Transverse colon (tissue), 4 donors: ENCODE data around the gene CWH43.

Experiments
- CTCF ChIP-seq, 5 experiments: fragments of 200-600 bp in 3 of 5; fragments of 450-650 bp in 2 of 5; sonication (generic) in 3 of 5; IDR thresholded peaks; 1 replicate in 2 of 5; 2 replicates in 3 of 5; pipeline ENCODE4 v1.5.1; 2016 to 2017; ENCODE audit warnings: antibody characterized with exemption in 5 of 5, inconsistent platforms in 3 of 5, mild to moderate bottlenecking in 2 of 5, moderate library complexity in 1 of 5
- POLR2A ChIP-seq: fragments of 450-650 bp; IDR thresholded peaks from one replicate; pipeline ENCODE4 v1.6.1; 2016; ENCODE audit warnings: antibody characterized with exemption, mild to moderate bottlenecking, moderate library complexity
- POLR2AphosphoS5 ChIP-seq, 3 donors: sonication (generic); formaldehyde crosslinking; IDR thresholded peaks; one replicate each; pipeline ENCODE4 v1.6.1; 2016; ENCODE audit warnings: antibody characterized with exemption in 3 of 3

GRCh38 chr4:49036528-49036927 is 50.5 kb downstream of the CWH43 start:
- TF ChIP-seq POLR2A (no peak), CTCF (IDR thresholded peaks at IDR 0.05) (no peak), POLR2AphosphoS5 (IDR thresholded peaks at IDR 0.05) (no peak)
